ENCODE measurements around the gene CDC123. TPM values are rescaled to one million over a fixed set of nuclear protein-coding genes. Genes with fewer than 3 reads are reported as not detected.
A peak's percentile ranks its signal among the peaks of the same experiment; 100 is the strongest.

CDC123 gene
- total and polyA plus RNA-seq, 8 donors = 51.9 to 98.6 (median 90.7) TPM

GRCh38 chr10:12180221-12180974 is 15.6 kb upstream of the CDC123 start:
- intact Hi-C loops (cut with DNase I) = no loop called here
- peaks cover 0 to 81% of the 10 kb centered on the region in 2 donors for H3K36me3 ChIP-seq
- H3K27me3 ChIP-seq = no peaks in the 10 kb centered on the region
- no peak overlapping the region for H3K27ac ChIP-seq
- H3K4me3 ChIP-seq = no peak overlapping the region
- peaks cover 0 to 15% of the 10 kb centered on the region in 2 donors for H3K4me1 ChIP-seq
- no peak for TF ChIP-seq CTCF (IDR thresholded peaks at IDR 0.05)
- DNase-seq (no peak), ATAC-seq (no peak)
- H3K9me3 ChIP-seq = no peaks in the 10 kb centered on the region

- intact Hi-C loops (cut with DNase I) = no loop called here
- Histone ChIP-seq H3K27ac (no peak overlapping the region), H3K4me3 (no peak overlapping the region), H3K36me3 (peaks cover 0 to 81% of the 10 kb centered on the region in 2 donors), H3K9me3 (no peaks in the 10 kb centered on the region), H3K4me1 (peaks cover 0 to 17% of the 10 kb centered on the region in 2 donors), H3K27me3 (no peaks in the 10 kb centered on the region)
- peak; percentile 49 for ATAC-seq
- TF ChIP-seq CTCF (IDR thresholded peaks at IDR 0.05) = no peak
- DNase-seq = peak in 1 of 4 donors; percentile 78
These were observed 14.8 kb upstream of the CDC123 start for GRCh38 chr10:12181065-12181775.

- H3K27me3 ChIP-seq = no peaks in the 10 kb centered on the region
- H3K9me3 ChIP-seq = no peaks in the 10 kb centered on the region
- ATAC-seq (no peak), DNase-seq (no peak)
- peaks cover 0 to 21% of the 10 kb centered on the region in 2 donors for H3K4me1 ChIP-seq
- no peak overlapping the region for H3K27ac ChIP-seq
- TF ChIP-seq CTCF (IDR thresholded peaks at IDR 0.05) = no peak
- H3K4me3 ChIP-seq = no peak overlapping the region
- intact Hi-C loops (cut with DNase I) = no loop called here
- H3K36me3 ChIP-seq = peaks cover 0 to 60% of the 10 kb centered on the region in 2 donors
These were observed 11.8 kb upstream of the CDC123 start for GRCh38 chr10:12184165-12184564.

- Histone ChIP-seq H3K27ac (no peak overlapping the region), H3K4me3 (no peak overlapping the region), H3K4me1 (peaks cover 0 to 24% of the 10 kb centered on the region in 2 donors), H3K36me3 (peaks cover 0 to 45% of the 10 kb centered on the region in 2 donors), H3K9me3 (no peaks in the 10 kb centered on the region), H3K27me3 (no peaks in the 10 kb centered on the region)
- ATAC-seq = no peak
- TF ChIP-seq CTCF (IDR thresholded peaks at IDR 0.05) = no peak
- no peak for DNase-seq
- intact Hi-C loops (cut with DNase I) = no loop called here
These were observed 9.7 kb upstream of the CDC123 start for GRCh38 chr10:12186323-12186722.

GRCh38 chr10:12187321-12187905 is 8.6 kb upstream of the CDC123 start:
- Histone ChIP-seq H3K27me3 (no peaks in the 10 kb centered on the region), H3K36me3 (peaks cover 0 to 42% of the 10 kb centered on the region in 2 donors), H3K4me1 (peaks cover 0 to 25% of the 10 kb centered on the region in 2 donors), H3K27ac (no peak overlapping the region), H3K9me3 (no peaks in the 10 kb centered on the region), H3K4me3 (no peak overlapping the region)
- intact Hi-C loops (cut with DNase I) = no loop called here
- ATAC-seq (no peak), DNase-seq (no peak)
- TF ChIP-seq CTCF (IDR thresholded peaks at IDR 0.05) = no peak

Measured in left lung (tissue), 10 donors.